Fibroblast of skin of left quadriceps (primary cell): ENCODE data around the gene CLTCL1.

ENCODE experiments used
- DNase-seq, 2 experiments: peaks; one replicate each; pipeline ENCODE4 v3.0.0-alpha.2; 2013; ENCODE audit warnings: low read depth in 2 of 2

CLTCL1 gene

DNA sequence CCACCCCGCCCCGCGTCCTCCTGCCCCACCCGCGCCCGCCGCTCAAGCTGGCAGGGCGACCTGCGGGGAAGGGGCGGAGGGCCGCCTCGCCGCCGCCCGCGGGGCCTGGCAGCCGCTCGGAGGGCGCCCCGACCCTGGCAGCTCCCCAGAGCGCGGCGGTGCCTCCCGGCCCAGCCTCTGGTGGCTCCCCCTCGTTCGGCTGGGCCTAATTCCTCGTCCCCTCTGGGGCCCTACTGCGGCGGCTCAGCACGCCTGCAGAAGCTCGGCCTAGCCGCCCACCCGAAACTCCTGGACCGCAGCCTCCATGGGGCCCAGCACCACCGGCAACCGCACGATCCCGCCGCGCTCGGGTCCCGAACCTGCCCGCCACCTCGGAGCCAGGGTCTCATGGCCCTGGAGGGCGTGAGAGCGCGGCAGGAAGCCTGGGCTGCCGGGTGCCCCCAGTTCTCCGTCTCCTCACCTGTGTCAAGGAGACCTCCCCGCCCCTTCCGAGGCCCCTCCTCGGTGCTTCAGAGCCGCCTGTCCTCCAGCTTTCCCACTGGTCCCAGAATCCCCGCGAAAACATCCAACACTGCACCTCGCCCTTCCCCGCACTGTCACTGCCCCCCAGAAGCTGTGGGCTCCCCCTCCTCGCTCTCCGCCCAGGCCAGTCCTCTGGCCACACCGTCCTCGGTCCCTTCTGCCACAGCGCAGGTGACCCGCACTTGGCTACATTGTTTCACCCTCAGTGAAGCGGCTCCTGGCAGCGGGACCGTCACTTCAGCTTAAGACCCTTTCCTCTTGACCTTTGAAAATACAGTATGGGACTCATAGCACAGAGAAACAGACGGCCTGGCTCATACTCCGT is 140.8 kb downstream of the CLTCL1 start:
- DNase-seq = no peak

DNA sequence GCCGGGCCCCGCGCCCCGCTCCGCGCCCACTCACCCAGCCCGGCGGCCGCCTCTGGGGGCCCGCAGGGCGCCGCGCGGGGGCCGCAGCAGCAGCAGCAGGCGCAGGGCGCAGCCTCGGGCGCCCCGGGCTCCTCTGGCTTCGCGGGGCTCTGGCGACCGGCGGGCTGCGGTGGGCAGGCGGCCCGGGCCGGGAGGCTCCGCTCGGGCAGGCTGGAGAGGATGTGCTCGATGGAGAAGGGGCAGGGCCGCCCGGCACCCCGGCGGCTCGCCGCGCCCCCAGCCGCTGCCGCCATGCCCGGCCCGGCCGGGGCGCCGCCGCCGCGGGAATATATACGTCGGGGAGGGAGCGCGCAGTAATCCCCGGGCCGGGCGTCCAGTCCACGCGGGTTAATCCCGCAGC is 141.5 kb downstream of the CLTCL1 start, which contains the start of gene GSC2:
TSS of gene GSC2 (minus strand) at position 302 of the 400 bp plus-strand sequence. CDS start at position 293, 9 bp downstream.
- no peak for DNase-seq

DNA sequence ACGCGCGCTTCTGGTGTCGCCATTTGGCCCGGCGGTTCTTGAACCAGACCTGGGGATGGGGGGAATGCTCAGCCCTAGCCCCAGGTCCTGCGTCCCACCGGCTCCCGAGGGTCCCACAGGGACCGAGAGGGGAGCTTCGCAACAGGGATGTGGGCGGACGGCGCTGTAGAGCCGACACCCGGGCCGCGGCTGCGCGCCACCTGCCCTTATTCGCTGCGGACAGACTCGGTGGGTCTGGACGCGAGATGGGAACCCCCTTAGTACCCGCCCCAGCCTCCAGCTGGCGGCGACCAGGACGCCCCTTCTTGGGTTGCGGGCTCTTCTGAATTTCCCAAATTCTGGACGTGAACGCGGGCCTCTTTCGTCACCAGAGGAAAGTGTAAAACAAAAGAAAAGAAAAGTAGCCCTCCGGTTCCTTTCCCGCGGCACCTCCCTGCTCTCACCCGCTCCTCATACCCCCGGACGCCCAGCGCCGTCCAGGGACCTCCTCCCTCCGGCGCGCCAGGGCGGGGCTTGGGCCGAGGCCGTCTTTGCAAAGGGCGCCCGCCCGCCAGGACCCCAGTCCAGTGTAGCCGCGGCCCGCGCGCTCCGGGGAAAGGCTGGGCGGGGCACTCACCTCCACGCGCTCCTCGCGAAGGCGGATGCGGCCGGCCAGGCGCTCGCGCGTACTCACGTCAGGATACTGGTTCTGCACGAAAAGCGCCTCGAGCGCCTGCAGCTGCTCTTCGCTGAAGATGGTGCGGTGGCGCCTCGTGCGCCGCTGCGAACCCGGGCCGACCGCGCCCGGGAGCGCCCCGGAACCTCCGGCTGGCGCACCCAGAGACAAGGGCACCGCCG is 142.3 kb downstream of the CLTCL1 start:
- no peak for DNase-seq

DNA sequence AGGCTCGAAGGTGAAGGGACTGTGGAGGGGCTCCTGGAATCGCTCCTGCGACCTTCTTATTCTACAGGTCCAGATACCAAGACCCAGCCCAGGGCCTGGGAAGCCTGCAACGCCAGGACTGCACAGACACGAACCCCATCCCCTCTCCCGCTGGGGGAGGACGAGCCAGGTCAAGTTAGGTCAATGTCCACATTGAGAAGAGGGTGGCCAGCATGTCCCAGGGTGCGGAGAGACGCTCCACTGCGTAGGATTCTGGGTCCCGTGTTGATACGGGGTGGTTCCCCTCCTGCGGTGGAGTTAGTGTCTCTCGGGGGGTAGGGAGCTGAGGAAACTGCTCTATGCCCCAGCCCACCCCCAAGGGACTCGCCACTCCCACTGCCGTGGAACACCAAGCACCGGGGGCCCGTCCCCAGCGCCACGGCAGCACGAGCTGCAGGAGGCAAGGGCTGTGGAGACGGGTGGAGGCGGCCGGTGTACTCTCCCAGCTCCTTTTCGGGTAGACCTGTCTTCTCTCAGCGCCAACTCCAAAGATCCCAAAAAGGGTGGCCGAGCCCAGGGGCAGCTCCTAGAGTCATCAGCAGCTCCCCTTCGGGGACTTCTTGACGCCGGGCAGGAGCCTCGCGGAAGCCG is 143.0 kb downstream of the CLTCL1 start:
- no peak for DNase-seq

DNA sequence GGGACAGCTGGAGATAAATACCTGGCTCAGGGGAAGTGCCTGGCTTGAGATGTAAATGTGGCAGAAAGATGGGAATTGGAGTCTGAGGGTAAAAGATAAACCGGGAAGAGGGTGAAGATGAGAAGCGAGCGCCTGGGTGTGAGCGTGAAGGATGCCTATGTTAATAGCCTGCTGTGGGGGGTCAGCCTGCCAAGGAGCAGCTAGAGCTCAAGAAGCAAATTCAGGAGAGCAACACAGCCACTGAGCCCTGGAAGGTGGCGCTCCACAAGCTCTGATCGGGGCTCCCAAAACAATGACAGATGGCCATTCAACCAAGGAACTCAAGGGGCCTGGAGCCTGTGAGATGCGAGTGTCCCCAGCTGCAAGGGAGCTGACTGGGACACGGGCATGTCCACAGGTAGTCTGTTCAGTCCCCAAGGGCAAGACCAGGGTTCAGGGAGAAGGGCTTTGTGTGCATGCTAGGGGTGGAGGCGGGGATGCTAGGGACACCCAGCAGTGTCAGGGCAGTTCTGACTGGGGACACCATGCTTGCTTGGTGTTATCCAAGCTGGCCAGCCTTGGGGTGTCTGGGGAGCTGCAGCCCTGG is 144.2 kb downstream of the CLTCL1 start:
- DNase-seq = no peak

DNA sequence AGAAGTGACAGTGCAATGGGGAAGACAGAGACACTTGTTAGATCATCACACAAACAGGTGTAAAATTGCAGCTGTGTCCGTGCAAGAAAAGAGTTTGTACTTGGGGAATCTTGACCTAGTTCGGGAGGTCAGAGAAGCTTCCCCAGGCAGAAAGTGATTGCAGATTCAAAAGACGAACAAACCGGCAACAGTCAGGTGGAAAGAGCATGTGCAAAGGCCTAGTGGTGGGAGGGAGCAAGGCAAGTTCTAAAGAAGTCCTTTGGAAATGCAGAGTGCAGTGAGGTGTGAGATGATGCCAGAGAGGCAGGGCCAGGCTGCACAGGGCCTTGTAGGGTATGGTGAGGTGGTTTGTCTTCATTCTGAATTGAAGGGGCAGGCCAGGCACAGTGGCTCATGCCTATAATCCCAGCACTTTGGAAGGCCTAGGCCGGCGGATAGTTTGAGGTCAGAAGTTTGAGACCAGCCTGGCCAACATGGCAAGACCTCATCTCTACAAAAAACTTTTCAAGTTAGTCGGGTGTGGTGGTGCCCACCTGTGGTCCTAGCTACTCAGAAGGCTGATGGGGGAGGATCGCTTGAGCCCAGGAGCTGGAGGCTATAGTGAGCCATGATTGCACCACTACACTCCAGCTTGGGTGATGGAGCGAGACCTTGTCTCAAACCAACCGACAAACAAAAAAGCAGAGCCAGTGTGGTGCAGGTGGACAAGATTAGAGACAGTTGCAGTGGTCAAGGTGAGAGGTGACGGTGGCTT is 145.1 kb downstream of the CLTCL1 start:
- DNase-seq = no peak

DNA sequence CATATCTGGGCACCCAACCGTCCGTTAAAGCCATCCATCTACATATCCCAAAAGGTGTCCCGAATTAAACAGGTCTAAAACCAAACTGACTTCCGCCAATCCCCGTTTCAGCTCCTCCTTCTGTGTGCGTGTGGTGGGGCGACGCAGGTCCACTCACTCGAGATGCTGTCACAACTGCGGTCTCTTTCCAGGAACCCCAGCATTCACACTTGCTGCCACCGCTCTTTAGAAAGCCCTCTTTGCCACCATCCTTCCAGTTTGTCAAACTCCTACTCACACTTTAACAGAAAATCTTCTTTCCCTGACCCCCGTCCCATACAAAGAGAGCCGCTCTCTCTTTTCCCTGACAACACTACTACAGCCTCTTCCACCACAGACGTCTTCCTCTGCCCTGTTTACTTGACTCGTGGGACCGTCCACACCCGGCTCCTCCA is 147.5 kb downstream of the CLTCL1 start:
- DNase-seq = no peak

DNA sequence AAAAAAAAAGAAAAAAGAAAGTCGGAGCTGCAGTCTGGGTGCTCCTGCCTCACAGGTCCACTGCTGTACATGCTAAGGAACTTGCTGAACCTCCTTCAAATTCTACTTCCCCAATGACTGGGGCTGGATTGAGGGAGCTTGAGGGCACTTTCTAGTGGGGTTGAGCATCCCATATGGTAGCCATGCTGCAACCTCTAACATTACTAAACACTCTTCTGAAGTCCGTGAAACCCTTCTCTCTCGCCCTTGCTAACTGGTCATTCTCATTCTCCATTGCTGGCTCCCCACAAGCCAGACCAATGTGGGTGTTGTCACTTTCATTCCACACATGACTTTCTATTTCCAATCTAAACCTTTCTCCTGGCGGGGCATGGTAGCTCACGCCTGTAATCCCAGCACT is 148.3 kb downstream of the CLTCL1 start:
- no peak for DNase-seq

DNA sequence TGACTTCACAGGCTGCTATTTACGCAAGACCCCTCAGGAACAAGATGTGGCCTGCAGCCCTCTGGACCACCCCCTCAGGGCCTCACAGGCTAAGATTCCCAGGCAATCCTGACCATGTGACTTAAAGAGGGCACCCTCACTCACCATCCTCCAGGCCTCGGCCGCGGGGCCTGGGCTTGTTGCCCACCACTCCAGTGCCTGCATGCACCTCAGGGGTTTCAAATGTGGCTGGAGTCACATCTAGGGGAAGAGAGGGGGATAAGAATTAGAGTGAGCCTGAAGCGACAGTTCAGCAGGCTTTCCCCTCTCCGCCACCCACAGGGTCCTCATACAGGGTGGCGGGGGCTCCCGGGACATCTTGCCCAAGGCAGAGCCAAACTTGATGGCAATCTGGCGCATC is 149.1 kb downstream of the CLTCL1 start:
- no peak for DNase-seq

DNA sequence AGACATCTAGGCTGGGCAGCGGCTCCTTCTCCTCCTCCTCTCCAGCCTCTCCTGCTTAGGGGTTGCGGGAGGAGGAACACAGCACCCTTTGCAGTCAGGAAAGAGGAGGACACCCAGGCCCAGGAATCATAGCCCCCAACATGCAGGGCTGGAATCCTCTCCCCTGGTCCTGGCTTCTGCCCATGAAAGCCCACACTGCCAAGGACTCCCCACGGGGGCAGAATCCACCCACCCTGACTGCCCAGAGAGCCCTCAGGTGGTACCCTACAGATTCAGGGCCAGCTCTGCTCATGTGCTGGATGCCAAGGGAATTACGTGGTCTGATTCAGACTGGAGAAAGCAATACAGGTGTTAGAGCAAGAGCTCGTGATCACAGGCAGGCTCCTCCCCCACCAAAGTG is 151.5 kb downstream of the CLTCL1 start:
- DNase-seq = no peak

DNA sequence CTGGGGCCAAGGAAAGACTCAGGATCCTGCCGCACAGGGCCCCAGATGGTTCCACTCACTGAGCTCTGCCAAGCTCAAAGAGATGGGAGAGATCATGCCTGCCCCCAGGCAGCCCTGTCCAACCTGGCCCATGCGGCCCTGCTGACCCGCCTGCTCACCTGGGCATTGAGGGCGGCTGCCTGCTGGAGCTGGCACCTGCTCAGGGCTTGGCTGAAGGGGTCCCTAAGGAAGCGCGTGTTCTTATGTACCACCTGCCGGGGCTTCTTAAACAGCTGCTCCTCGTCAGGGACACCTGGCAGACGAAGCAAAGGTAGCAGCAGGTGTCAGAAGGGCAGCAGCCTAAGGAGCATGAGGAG is 152.5 kb downstream of the CLTCL1 start:
- DNase-seq = no peak

DNA sequence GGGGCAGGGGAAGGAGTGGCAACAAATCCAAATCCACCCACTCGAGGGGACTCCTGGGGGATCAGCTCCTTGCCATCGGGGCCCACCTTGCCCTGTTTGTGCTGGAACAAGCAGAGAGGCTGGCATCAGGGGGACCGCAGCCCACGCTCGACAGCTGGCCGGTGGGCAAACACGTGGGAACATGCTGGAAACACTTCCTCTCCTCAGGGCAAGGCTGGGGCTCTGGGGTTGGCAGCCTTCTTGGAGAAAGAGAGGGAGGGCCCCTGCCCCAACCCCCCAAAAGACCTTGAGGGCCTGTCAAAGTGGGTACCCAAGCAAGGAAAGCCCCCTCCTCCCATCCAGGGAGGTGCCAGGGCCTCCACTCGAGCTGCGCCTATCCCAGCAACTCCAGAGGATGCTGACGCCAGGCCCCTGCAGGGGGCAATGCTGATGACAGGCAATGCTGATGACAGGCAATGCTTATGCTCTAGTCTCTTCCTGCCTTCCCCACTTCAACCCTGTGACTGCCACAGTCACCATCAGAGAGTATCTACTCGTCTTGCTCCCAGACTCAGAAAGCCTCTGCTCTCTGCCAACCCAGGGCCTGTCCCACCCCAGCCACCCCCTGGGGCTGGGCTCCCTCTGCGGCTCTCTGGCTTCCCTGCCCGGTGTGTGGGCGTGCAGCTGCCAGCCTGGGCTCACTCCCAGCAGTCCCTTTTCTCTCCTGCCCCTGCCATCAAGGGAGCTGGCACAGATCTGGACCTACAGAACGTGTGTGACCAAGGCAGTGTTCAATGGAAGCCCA is 153.1 kb downstream of the CLTCL1 start:
- no peak for DNase-seq

DNA sequence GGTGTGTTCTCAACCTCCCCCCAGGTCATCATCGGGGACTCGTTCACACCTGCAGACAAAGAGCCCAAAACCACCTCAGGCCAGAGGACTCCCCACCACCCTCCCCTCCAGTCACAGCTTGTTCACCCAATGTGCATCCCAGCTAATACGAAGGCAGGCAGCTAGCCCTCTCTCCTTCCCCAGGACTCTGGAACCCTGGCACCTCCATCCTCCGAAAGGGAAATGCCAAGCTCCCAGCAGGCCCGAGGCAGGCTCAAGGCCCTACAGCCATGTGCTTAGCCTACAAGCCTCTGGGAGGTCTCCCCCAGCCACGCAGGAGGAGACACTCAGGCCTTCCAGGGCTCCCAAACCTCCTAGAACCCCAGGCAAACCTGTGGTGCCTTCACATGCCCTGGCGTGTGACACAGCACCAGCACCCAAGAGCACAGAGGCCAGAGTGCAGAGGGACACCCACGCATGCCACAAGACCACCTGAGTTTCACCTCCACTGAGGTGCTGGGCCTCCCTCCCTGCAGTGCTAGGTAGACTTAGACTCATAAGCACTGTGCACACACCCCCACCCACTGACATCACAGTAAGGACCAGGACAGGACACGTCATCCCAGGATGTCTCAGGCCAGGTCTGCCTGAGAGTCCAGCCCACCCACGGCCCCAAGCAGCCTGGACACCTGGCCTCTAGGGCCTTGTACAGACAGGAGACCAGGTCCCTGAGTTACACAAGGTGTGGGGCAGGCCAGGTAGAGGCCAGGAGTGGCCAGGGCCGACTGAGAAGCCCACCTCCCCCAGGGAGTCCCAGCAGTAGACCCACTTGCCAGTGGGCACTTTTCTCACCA is 153.9 kb downstream of the CLTCL1 start:
- DNase-seq = no peak

DNA sequence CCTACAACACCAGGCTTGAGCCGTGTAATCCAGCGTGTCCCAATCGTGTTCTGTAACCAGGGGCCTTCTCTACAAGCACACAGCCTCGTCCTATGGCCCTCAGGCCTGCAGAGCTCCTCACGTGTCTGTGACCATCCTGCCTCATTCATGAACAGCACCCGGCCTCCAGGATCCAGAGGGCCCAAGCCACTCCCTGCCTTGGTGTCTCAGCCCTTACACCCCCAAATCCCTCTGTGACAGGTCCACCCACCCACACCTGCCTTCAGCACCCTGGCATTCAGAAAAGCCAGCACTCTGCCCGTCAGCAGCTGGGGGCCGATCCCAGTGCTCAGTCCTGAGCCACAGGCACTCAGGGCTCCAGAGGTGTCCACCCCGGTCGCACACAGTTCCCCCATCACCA is 154.6 kb downstream of the CLTCL1 start:
- DNase-seq = no peak

DNA sequence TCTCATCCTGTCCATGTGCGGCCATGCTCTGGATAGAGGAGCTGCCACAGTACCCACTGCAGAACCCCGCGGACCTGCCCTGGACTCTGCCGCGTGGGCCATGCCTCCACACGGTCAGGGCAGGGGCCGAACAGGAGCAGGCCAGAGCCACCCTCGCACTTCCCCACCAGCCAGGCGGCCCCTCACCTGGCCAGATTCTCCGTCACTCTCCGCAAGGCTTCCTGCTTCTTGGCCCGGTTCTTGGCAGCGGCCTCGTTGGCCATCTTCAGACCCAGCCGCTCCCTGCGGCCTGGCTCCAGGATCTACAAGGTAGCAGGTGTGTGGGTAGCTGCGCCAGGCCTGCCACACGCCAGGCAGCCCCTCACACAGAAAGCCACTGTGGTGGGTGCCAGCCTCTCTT is 156.6 kb downstream of the CLTCL1 start:
- no peak for DNase-seq

DNA sequence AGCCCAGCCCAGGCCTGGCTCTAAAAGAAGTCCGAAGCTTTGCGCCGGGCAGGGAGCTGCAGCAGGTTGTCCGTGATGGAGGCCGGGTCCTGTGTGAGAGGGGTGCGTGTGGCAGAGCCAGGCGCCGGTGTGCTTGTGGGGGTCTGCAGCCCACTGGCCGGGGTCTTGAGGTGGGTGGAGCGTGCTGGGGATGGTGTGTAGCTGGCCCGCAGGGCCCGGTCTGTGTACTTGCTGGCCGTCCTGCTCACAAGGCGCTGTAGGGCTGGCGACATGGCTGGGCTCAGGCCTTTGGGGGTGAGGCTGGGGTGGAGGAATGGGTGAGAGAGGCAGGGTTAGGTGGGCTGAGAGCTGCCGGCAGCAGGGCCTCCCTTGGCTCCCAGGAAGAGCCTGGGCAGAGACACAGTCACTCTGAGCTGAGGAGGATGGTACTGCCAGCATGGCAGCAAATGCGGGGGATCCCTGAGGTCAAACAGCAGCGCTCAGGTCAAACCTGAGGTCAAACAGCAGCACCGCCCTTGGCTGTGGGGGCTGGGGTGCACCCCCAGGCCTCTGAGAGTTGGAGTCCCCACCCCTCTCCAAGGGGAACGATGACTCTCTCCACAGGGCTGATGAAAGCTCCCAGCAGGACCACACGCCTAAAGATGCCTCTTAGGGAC is 157.2 kb downstream of the CLTCL1 start:
- DNase-seq = no peak

DNA sequence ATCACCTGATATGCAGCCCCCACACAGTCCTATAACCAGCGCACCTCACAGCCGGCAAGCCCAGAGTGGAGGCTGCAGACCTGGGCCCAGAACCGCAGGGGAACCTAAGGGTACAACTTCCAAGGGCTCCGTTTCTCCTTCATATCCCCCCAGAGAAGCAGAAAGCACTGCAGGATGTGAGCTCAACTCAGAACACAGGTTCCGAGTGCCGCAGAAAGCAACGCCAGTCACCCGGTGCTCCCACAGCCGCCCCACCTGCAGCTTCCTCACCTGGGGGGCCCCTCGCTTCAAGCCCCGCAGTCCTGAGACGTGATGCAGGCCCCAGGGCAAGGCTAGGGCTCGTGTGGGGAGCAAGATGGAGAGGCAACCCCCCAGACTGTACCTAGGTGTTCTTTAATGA is 158.0 kb downstream of the CLTCL1 start:
- DNase-seq = no peak

DNA sequence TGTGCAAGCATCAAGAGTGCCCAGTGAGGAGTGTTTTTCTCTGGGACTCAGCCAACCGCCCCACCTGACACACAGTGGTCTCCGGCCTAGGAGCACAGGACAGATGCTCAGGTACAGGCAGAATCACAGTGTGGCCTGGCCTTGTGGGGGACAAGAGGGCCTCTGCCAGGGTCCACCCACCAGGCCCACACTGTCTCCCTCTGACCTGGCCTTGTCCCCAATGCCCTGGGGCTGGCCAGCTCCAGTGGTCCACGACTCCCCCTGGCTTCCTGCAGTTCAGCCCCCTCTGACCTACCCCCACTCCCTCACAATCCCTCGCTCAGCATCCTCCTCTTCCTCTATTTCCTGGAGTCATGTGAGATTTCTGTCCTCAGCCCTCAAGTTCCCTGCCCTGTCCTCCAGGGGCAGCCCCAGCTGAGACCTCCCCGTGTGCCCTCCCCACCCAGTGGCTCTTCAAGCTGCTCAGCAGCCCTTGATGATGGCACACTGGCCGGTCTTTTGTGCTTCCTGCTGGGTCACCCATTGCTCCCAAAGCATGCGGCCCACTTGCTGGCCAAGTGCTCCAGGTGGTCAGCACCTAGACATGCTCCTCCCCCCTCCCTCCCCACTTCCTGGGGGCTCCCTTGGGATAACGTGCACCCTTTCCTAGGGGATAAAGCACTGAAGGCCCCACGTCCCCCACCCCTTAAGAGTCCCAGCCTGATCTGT is 158.7 kb downstream of the CLTCL1 start:
- no peak for DNase-seq

DNA sequence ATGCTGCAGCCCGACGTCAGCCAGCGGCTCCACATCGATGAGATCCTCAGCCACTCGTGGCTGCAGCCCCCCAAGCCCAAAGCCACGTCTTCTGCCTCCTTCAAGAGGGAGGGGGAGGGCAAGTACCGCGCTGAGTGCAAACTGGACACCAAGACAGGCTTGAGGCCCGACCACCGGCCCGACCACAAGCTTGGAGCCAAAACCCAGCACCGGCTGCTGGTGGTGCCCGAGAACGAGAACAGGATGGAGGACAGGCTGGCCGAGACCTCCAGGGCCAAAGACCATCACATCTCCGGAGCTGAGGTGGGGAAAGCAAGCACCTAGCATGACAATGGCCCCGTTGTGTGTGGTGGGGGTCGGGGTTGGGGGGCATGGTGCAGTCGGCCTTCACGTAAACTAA is 159.4 kb downstream of the CLTCL1 start:
- DNase-seq = no peak
